Measurements from ENCODE around the gene ARHGAP12. TPM values are rescaled to one million over a fixed set of nuclear protein-coding genes. Genes with fewer than 3 reads are reported as not detected.

The ARHGAP12 gene
- total and polyA plus RNA-seq, 2 donors (not counting 3 experiments of a cell fraction or from before 2014, with no cell fraction given) = 5.8 to 19.3 TPM

DNA sequence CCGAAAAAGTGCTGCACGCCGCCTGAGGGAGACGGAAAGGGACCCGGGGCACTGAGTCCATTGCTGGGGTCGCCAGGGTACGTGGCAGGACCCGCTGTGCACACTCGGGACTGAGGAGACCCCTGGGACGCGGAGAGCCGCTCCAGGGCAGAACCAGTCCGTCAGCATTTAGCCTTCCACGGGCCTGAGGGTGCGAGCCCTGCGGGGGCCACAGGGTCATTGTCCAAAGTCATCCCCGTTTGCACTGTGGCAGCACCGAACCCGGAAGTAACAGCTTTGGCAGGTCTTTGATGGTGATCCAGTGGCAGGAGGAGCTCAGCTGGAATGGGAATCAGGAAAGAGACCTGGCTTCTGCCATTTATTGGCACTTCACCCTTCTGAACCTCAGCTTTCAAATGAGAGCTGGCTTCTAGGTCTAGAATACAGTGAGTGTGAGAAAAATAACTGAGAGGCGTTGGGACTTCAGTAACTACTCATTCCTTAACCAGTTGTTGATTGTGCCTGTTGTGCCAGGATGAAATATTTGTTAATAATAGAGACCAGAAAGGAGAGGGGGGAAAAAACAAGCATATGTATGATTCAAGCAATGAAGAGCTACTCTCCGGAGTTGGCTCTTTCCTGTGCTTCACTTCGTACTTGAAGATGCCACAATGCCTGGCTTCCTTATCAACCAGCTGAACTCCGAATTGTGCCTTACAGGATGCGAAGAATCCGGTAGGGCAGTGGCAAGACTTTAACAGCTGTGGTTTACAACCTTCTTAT, 811 bp upstream of the ARHGAP12 start:
- H3K4me2 ChIP-seq (ENCODE audit: insufficient read depth, low read length) = peak overlapping the region; percentile 91
- H3K27me3 ChIP-seq (ENCODE audit: control insufficient read depth in 2 of 2, insufficient read depth in 2 of 2, low read length in 2 of 2) = no peaks in the 10 kb centered on the region
- TSS peak; percentile 41 for BruUV-seq (replicated peaks)
- no peaks in the 10 kb centered on the region for H3K9me3 ChIP-seq (replicated peaks; ENCODE audit: control insufficient read depth, insufficient read depth, low read length)
- peak; percentile 80 for FAIRE-seq
- dilution Hi-C loops (cut with MboI; ENCODE audit: extremely low pct_ligation_motif_present, low sequenced_read_pairs) (no loop called here), intact Hi-C loops (cut with micrococcal nuclease) (loop anchor here (1.0 to 5.0 kb wide), 2 partner anchors 65 to 78 kb away; no protein-coding TSS in a partner anchor)
- H3K4me3 ChIP-seq (replicated peaks in 1 of 3; ENCODE audit: insufficient read depth in 1 of 3, low read depth in 1 of 3, low read length in 3 of 3) = peak overlapping the region; percentile 74 to 90 (median 76)
- H3K36me3 ChIP-seq (ENCODE audit: control insufficient read depth in 2 of 2, extremely low read depth in 1 of 2, insufficient read depth in 2 of 2, low read length in 2 of 2) = no peaks in the 10 kb centered on the region
- H3K4me1 ChIP-seq (ENCODE audit: control insufficient read depth, extremely low read depth, insufficient read depth, low read length) = peaks cover 26% of the 10 kb centered on the region
- peak overlapping the region; percentile 69 for H3K27ac ChIP-seq (ENCODE audit: insufficient read depth, low read depth, low read length)
- no peaks in the 10 kb centered on the region for H4K20me1 ChIP-seq (replicated peaks; ENCODE audit: control insufficient read depth, extremely low read depth, insufficient read depth, low read length)
- POLR2A ChIA-PET = interaction anchor here (1.2 to 1.6 kb wide), 2 partner anchors 67 to 75 kb away, joined by 4 to 6 read pairs; no protein-coding TSS in a partner anchor
- DNase-seq (ENCODE audit: low read depth, low spot score) = peak; percentile 62
- H2AFZ ChIP-seq (ENCODE audit: low read depth, low read length) = peak overlapping the region; percentile 98
- peak overlapping the region; percentile 80 for H3K9ac ChIP-seq (replicated peaks; ENCODE audit: extremely low read depth, insufficient read depth, low read length)
- TF ChIP-seq POLR2AphosphoS5 (IDR thresholded peaks at IDR 0.05; ENCODE audit: insufficient read depth, low read depth, low read length) = peak; percentile 23
- TF ChIP-seq MYC (IDR thresholded peaks at IDR 0.05; ENCODE audit: low read depth, low read length) = no peak
- no peak for TF ChIP-seq POLR2A (IDR thresholded peaks at IDR 0.05; ENCODE audit: low read depth, low read length)
- TF ChIP-seq, protein P1, sequence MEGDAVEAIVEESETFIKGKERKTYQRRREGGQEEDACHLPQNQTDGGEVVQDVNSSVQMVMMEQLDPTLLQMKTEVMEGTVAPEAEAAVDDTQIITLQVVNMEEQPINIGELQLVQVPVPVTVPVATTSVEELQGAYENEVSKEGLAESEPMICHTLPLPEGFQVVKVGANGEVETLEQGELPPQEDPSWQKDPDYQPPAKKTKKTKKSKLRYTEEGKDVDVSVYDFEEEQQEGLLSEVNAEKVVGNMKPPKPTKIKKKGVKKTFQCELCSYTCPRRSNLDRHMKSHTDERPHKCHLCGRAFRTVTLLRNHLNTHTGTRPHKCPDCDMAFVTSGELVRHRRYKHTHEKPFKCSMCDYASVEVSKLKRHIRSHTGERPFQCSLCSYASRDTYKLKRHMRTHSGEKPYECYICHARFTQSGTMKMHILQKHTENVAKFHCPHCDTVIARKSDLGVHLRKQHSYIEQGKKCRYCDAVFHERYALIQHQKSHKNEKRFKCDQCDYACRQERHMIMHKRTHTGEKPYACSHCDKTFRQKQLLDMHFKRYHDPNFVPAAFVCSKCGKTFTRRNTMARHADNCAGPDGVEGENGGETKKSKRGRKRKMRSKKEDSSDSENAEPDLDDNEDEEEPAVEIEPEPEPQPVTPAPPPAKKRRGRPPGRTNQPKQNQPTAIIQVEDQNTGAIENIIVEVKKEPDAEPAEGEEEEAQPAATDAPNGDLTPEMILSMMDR (IDR thresholded peaks at IDR 0.05; ENCODE audit: extremely low read depth in 1 of 2, insufficient read depth in 1 of 2, low read depth in 1 of 2, low read length in 2 of 2) = no peak
- TF ChIP-seq JUN (IDR thresholded peaks at IDR 0.05; ENCODE audit: borderline replicate concordance, insufficient read depth, insufficient read length, low read depth) = no peak
- CTCF ChIA-PET = interaction anchor here (1.1 to 5.5 kb wide), 13 partner anchors 10 to 1241 kb away, joined by 3 to 80 read pairs (median 3); no protein-coding TSS in a partner anchor
- no peaks in the 10 kb centered on the region for H3K9me1 ChIP-seq (replicated peaks; ENCODE audit: control insufficient read depth, extremely low read depth, insufficient read depth, low read length)
- H3K79me2 ChIP-seq (ENCODE audit: control insufficient read depth, insufficient read depth, low read length) = peaks cover 26% of the 10 kb centered on the region

All from endothelial cell of umbilical vein (primary cell).